DMS 273 (cell line): ENCODE results near the gene PSMB4.
A peak's percentile ranks its signal among the peaks of the same experiment; 100 is the strongest.
"Not testable (repeated sequence)": the region's sequence is repeated elsewhere in the genome, so short reads cannot be mapped to it uniquely, and the experiment has no call there.

Experiments used
- DNase-seq: peaks from one replicate; lab custom pipeline; 2025; ENCODE audit not compliant: unreplicated experiment; lab: John Stamatoyannopoulos, UW

Gene PSMB4

DNA sequence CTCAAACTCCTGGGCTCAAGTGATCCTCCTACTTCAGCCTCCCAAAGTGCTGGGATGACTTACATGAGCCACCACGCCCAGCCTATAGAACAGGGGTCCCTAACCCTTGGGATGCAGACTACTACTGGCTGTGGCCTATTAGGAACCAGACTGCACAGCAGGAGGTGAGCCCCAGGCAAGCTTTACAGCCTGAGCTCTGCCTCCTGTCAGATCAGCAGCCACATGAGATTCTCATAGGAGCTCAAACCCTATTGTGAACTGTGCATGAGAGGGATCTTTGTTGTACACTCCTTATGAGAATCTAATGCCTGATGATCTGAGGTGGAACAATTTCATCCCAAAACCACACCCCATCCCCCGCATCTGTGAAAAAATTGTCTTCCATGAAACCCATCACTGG is 13.4 kb upstream of the PSMB4 start:
- no peak for DNase-seq

DNA sequence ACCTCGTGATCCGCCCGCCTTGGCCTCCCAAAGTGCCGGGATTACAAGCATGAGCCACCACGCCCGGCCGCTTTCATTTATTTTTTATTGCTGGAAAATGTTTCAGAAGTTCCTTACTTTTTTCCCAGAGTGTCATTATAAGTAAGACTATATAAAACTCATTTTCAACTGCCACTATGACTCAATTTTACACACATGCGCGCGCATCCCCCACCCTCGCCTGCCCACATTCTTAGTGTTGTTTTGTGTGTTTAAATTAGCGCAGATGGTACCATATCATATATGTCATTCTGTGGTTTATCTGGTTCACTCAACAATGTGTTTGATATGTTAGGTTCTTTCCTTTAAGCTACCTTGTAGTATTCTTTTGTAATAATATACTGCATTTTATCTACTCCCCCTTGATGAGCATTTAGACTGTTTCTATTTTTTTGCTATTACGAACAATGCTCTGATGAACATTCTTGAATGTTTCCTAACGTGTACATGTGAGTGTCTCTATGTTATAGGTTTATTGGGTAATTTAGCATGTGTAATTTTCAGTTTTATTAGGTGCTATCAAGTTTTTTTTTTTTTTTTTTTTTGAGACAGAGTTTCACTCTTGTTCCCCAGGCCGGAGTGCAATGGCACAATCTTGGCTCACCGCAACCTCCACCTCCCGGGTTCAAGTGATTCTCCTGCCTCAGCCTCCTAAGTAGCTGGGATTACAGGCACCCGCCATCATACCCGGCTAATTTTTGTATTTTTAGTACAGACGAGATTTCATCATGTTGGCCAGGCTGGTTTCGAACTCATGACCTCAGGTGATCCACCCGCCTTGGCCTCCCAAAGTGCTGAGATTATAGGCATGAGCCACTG is 8.9 kb upstream of the PSMB4 start:
- DNase-seq, result not testable (repeated sequence)

DNA sequence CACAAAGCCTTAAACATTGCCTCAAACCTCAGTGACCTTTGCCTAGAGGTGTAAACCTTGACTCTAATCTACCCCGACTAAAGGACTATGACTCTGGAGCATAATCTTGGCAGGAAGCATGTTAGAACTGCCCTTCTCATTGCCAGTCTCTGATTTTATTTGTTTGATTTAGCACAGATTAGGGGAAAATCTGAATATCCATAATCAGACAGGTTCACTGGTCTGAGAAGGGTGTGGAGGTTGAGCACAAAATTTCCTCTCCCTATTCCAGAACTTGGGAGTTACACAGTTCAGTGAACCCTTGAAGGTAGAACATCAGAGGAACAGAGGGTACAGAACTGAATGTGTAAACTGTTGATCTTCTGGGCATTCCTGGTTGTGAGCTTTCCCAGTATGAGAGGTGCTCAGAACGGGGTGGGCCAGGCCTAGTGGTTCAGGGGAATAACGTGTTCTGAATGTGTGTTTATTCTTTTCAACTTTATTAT is 8.3 kb upstream of the PSMB4 start:
- no peak for DNase-seq

DNA sequence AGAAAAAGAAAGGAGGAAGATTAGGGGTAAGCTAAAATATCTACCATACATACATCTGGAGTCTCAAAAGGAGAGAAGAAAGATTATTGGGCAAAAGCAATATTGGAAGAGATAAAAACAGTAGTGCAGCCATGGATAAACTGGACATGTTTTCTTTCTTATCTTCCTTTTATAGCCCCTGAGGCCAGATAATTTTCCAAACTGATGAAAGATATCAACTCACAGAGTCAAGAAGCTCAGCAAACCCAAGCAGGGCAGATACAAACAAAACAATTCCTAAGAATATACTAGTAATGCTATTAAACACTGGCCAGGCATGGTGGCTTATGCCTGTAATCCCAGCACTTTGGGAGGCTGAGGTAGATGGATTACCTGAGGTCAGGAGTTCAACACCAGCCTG is 5.8 kb upstream of the PSMB4 start:
- no peak for DNase-seq

DNA sequence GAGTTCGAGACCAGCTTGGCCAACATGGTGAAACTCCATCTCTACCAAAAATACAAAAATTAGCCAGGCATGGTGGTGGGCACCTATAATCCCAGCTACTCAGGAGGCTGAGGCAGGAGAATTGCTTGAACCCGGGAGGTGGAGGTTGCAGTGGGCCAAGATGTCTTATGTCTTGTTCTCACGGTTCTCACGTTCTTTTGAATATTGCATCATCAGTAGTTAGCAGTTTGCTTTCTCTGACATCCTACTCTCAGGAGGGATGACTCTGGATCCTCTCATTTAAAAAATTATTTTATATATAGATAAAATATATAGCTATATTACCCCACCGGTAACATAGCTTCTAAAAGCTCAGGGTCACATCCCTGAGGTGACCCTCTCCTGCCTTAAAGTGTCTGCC is 3.1 kb upstream of the PSMB4 start:
- DNase-seq, result not testable (repeated sequence)

DNA sequence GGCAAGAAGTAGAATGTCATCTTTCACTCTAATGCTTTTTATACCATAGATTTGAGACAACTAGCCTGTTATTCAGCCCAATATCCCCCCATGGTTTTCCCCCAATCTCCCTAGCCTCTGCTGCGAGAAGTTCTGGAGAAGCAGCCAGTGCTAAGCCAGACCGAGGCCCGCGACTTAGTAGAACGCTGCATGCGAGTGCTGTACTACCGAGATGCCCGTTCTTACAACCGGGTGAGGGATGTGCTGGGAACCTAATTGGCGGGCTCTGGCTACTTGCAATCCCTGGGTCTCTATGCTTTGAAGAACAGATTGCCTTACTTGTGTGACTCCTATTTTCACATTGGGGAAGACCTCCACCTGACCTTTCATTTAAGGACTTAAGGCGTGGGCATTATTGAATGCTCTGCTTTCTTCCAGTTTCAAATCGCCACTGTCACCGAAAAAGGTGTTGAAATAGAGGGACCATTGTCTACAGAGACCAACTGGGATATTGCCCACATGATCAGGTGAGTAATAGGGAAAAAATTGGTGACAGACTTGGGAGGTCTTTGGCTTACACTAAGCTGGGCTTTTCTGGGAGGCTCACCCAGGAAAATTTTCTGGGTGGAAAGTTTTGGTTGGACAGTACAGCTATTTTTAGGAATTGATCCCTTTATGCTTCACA is 1.9 kb downstream of the PSMB4 start:
- no peak for DNase-seq

DNA sequence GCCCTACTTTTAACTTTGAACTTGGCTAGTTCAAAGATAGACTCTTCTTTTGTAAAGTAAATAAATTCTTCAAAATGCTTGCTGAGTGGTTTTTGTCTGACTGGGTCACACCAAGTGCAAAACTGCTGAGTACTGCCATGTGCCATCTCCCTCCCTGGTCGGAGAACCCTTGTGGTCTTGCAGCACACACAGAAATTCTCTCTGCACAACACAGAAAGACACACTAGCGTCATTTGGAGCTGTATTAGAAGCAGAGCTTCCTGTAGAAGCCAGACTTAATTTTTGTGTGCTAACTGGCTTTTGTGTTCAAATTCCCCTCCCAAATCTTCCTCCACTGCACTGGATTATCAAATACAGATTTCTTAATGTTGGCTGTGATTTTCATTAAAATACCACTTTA is 2.5 kb downstream of the PSMB4 start:
- no peak for DNase-seq

DNA sequence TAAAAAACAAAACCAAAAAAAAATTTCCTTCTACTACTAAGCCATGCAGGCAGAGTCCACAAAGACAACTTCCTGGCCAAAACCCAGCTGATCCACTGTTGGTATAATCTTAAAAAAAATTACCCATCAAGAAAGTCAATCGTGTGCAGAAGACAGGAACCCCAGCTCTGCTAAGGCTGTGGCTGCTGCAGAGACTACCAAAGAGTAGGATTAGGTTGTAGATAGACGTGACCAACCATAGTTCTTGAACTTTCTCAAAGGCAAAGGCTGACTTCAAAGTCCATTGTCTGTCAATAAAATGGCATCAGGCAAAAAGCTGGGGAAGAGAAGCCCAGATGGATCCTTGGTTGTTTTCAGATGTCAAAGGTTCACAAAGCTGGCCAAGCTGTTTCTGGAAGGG is 3.4 kb downstream of the PSMB4 start:
- no peak for DNase-seq

DNA sequence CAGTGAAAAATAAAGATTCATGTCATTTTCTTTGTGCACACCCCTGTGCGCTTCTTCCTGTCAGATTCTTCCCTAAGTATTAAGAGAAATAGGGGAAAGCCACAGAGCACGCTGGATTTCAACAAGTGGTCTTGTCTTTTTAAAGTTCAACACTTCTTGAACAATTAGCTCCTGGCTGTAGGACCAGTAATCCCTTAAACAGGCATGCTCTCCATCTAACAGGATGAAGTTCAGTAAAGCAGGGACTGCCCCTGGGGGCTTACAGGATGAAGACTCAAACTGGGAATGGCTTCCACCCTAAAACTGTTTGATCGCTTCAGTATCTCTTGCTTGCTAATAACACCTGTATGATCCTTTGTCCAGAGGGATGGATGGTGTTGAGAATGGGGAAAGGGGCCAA is 4.2 kb downstream of the PSMB4 start:
- DNase-seq, result no peak

DNA sequence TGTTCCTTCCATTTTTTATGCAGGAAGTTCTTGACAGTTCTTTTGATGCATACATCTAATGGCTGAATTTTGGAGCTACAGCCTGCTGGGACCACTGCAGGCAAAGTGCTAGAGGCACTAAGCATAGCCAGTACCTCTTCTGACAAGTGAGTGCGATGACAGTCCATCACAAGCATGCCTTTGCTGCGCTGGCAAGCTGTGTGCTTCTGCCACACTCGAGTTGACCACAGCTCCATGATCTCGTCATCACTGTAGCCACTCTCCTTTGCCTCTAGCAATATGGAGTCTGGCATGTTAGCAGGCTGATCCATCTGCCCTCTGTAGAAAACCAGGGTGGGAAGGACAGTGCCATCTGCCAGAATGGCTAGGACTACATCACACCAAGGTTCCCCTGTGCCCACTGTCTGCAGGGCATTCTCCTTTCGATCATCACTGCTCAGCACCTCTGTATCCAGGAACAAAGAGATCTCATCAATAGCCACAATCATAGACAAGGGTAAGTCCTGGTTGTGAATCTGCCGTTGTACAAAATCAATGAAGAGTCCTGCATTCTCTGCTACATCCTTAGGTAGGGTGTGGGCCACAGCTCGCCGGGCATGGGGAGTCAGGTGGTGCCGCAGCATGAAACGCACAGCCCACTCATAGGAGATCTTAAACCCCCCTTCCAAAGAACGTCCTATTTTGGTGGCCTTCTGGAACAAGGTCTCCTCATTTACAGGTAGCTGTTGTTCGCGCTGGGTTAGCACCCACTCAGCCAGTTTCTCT is 6.0 kb downstream of the PSMB4 start:
- no peak for DNase-seq

DNA sequence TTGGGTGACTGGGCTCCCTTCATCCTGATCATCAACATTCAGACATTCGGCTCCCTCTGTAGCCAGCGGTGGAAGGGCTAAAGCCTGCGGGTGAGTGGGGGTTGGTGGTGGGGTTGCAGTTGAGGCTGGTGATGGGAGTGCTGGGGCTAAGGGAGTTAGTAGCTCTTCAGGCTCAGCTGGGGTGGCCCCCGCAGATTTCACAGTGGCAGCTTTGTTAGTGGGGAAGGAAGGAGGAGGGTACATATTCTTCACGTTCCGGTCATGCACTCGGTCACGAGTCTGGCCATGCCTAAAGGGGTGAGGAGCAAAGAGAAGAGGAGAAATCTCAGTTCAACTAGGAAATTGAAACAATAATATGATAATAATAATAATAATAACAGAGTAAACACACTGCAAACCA is 6.8 kb downstream of the PSMB4 start:
- DNase-seq, result no peak

DNA sequence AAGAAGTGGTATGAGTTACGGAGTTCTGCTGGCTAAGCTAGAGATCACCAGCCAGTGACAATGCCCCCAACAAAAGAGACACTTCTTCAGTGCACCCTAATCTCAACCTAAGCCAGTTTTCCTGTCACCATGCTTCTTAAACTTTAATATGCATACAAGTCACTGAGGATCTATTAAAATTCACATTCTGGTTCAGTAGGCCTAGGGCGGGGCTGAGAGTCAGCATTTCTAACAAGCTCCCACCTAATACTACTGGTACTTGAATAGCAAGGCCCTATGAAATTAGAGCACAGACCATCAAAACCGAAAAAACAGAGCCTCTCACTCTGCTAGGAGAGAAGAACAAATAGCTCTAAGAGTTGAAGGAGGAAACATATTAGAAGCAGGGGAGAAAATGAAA is 7.9 kb downstream of the PSMB4 start:
- no peak for DNase-seq

DNA sequence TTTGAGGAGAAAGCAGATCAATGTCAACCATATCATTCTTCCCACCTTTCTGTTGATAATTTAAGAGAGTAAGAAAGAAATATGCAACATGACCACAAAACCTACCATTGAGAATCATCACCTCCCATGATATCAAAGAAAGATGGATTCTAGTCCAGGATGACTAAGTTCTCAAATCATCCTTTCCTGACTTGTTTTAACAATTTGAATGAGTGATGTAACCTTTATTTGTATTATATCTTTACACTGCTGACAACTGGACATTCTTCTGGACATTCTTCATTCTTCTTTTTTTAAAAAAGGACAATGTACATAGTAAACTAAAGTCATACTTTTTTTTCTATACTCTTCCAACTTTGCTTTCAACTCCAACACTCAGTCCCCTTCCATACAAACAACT is 9.5 kb downstream of the PSMB4 start:
- DNase-seq, result no peak

DNA sequence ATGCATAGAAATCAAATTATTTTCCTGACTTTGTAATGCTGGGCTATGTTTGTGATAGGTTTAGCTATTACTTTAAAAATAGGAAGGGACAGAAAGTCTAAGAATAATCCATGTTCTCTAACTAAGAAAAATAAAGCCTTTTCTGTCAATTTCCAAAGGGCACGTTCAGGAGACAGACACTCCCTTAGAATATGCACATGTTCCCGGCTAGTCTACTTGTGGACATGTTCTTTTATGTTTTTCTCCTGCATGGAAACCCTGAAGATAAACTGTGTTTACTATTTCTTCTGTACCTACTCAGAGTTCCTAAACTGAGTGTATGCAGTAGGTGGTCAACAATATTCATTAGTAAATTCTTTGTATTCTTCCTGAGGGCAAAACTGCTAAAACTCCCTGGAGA is 12.5 kb downstream of the PSMB4 start:
- no peak for DNase-seq

DNA sequence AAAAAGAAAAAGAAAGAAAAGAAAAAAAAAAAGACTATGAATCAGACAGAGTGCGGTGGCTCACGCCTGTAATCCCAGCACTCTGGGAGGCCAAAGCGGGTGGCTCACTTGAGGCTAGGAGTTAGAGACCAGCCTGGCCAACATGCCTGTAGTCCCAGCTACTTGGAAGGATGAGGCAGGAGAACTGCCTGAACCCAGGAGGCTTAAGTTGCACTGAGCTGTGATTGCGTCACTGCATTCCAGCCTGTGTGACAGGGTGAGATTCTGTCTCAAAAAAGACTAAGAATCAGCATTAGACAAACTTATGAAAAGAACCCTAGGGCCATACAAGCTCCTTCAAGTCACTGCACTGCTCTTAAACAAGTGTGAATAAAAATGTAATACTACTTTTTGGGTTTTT is 16.9 kb downstream of the PSMB4 start:
- DNase-seq, result peak; percentile 91

DNA sequence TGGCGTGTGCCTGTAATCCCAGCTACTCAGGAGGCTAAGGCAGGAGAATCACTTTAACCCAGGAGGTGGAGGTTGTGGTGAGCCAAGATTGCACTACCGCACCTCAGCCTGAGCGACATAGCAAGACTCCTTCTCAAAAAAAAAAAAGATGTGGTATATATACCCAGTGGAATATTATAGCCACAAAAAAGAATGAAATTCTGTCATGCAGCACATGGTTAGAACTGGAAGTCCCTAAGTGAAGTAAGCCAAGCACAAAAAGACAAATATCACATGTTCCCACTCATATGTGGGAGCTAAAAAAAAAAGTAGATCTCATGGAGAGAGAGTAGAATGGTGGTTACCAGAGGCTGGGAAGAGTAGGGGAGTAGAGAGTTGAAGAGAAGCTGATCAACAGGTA is 18.7 kb downstream of the PSMB4 start:
- no peak for DNase-seq

DNA sequence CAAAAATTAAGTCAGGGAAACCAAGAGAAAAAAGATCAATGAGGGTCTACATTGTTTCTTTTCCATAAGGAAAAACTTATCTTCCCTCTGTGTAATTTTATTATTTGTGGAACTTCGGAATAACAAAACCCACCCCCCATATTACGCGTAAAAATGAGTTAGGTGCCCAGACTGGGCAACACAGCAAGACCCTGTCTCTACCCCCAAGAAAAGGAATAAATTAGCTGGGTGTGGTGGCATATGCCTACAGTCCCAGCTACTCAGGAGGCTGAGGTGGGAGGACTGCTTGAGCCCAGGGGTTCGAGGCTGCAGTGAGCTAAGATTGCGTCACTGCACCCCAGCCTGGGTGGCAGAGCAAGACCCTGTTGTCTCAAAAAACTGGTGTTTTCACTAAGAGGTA is 20.4 kb downstream of the PSMB4 start:
- DNase-seq, result no peak

DNA sequence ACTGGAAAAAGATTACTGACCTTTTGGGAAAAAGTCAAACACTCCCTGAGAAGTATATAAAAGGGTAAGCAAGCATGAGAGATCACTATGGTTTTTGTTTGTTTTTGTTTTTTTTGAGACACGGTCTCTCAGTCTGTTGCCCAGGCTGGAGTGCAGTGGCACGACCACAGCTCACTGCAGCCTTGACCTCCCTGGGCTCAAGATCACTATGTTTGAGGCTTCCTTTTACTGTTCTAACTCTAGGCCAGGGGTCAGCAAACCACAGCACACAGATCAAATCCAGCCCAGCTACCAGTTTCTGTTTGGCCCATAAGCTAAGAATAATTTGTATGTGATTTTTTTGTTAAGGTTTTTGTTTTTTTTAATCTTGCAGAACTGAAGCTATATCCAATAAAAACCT is 25.7 kb downstream of the PSMB4 start:
- no peak for DNase-seq

DNA sequence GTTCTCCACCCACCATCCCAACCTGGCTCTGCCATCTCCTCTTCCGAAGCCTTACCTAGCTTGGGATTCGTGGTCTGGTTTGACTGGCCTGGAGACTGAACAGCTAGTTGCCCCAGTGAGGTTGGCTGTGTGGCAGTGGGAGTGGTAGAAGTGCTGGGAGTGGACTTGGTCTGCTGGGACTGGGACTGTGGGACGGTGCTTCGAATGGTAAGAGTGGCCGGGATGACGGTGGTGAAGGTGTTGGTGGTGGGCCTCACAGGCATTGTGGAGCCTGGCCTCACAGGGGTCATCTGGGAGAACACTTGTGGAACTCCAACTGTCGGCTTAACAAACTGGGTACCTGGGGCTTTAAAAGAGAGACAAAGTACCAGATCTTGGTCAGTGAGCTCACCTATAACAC is 28.7 kb downstream of the PSMB4 start:
- DNase-seq, result no peak

DNA sequence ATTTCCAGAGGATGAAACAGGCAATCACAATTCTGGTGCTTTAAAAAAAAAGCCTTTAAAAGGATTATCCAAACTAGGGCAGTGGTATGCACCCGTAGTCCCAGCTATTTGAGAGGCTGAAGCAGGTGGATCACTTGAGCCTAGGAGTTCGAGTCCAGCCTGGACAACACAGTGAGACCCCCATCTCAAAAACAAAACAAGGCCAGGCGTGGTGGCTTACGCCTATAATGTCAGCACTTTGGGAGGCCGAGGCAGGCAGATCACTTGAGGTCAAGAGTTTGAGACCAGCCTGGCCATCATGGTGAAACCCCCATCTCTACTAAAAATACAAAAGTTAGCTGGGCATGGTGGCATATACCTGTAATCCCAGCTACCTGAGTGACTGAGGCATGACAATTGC is 34.5 kb downstream of the PSMB4 start:
- not testable (repeated sequence) for DNase-seq

DNA sequence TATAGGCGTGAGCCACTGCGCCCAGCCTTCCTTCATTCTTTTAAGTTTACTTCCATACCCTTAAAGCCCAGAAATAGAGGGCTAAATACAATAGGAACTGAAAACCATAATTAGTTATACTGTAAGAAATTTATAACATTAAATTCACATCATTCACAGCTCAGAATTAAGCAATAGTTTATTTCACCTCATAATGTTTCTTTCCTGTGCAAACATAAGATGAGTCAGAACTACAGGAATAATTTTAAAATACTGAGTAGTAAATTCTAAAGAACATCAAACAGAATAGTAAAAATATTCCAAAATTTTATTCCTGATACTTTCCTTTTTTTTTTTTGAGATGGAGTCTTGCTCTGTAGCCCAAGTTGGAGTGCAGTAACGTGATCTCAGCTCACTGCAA is 35.8 kb downstream of the PSMB4 start:
- no peak for DNase-seq

DNA sequence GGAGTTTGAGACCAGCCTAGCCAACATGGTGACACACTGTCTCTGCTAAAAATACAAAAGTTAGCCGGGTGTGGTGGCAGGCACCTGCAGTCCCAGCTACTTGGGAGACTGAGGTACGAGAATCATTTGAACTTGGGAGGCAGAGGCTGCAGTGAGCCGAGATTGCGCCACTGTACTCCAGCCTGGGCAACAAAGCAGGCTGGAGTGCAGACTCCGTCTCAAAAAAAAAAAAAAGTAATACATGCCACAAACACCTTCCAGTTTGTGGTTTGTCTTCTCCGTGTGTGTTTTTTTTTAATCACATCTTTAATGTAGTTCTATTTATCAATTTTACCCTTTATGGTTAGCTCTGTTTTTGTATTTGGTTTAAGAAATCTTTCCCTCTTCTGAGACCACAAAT is 37.6 kb downstream of the PSMB4 start:
- DNase-seq, result no peak
